Measurements from ENCODE around the gene LGALS1. TPM values are rescaled to one million over a fixed set of nuclear protein-coding genes. Genes with fewer than 3 reads are reported as not detected.
"Not testable (repeated sequence)": the region's sequence is repeated elsewhere in the genome, so short reads cannot be mapped to it uniquely, and the experiment has no call there.

The LGALS1 gene
- total RNA-seq, 2 experiments from 2014 or later = 522 to 663 TPM

DNA sequence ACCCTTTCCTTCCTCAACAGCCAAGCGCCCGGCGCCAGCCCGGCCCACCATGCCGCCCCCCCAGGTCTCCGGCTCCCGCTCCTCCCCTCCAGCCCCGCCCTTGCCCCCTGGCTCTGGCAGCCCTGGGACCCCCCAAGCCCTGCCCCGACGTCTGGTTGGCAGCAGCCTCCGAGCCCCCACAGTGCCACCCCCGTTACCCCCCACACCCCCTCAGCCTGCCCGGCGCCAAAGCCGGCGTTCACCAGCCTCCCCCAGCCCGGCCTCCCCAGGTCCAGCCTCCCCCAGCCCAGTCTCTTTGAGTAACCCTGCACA, 20.2 kb upstream of the LGALS1 start:
- Mint-ChIP-seq H3K4me3 (no peak overlapping the region), H3K4me1 (peaks cover 16% of the 10 kb centered on the region), H3K36me3 (ENCODE audit: low read depth) (peaks cover 20% of the 10 kb centered on the region), H3K27me3 (no peaks in the 10 kb centered on the region), H3K9me3 (ENCODE audit: low read depth) (no peaks in the 10 kb centered on the region), H3K27ac (no peak overlapping the region)
- ChIA-PET CTCF (interaction anchor here (5.2 to 8.6 kb wide), 3 partner anchors 11 to 17 kb away, joined by 20 to 98 read pairs (median 36); no protein-coding TSS in a partner anchor), POLR2A (no interaction called here)
- DNase-seq (no peak), ATAC-seq (no peak)
- intact Hi-C loops (cut with DNase I, micrococcal nuclease) = no loop called here

- ATAC-seq; intact Hi-C loops (cut with DNase I, micrococcal nuclease); H3K27me3 Mint-ChIP-seq; H3K4me3 Mint-ChIP-seq; H3K9me3 Mint-ChIP-seq (ENCODE audit: low read depth); POLR2A ChIA-PET; DNase-seq: not testable (repeated sequence)
- CTCF ChIA-PET = interaction anchor here (0.6 to 8.6 kb wide), 4 partner anchors 13 to 152 kb away, joined by 3 to 98 read pairs (median 20); no protein-coding TSS in a partner anchor
- Mint-ChIP-seq H3K27ac (peak overlapping the region; percentile 4), H3K36me3 (ENCODE audit: low read depth) (peaks cover 14% of the 10 kb centered on the region), H3K4me1 (peaks cover 30% of the 10 kb centered on the region)
Measured at GRCh38 chr22:37656583-37656982, 18.9 kb upstream of the LGALS1 start.

DNA sequence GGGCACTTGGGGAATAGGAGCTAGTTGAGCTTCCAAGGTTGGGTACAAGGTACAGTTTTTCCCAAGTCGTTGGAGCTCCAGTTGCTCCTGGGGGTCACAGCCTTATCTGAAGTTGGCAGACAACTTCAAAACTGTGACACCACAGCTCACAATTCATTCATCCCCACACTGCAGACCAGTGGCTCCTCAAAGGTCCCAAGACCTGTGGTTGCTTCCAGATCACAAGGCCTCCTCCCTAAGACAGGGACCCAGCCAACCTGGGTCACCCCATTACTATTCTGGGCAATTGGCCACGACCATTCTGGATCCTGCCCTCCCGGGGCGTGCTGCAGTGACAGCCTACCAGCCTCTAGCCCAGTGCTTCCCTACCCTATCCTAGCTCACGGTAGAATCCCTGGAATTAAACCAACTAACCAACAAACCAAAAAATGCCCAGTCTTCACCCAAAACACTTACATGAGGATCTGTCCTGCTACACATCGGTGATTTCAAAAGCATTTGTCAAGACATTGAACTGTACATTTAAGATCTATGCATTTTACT, 17.8 kb upstream of the LGALS1 start:
- no peaks in the 10 kb centered on the region for H3K27me3 Mint-ChIP-seq
- H3K36me3 Mint-ChIP-seq (ENCODE audit: low read depth) = peaks cover 7% of the 10 kb centered on the region
- peak overlapping the region; percentile 91 for H3K27ac Mint-ChIP-seq
- H3K4me1 Mint-ChIP-seq = peaks cover 31% of the 10 kb centered on the region
- intact Hi-C loops (cut with DNase I, micrococcal nuclease) = loop anchor here (1.0 to 2.0 kb wide), 11 partner anchors 15 to 296 kb away; partner anchors contain the start of genes C22orf23 (in 2 of the 2), NOL12 (in 2 of the 2), POLR2F (in 2 of the 2) and ANKRD54 (in 1 of the 2)
- ATAC-seq (no peak), DNase-seq (no peak)
- peak overlapping the region; percentile 76 for H3K4me3 Mint-ChIP-seq
- POLR2A ChIA-PET = interaction anchor here (0.6 to 2.6 kb wide), 13 partner anchors 11 to 150 kb away, joined by 3 to 16 read pairs (median 7); partner anchors contain the start of genes GCAT, GGA1 and LGALS1
- CTCF ChIA-PET = interaction anchor here (0.6 to 8.6 kb wide), 16 partner anchors 9 to 206 kb away, joined by 3 to 98 read pairs (median 4); partner anchors contain the start of genes ANKRD54, GGA1 and NOL12
- H3K9me3 Mint-ChIP-seq (ENCODE audit: low read depth) = no peaks in the 10 kb centered on the region

DNA sequence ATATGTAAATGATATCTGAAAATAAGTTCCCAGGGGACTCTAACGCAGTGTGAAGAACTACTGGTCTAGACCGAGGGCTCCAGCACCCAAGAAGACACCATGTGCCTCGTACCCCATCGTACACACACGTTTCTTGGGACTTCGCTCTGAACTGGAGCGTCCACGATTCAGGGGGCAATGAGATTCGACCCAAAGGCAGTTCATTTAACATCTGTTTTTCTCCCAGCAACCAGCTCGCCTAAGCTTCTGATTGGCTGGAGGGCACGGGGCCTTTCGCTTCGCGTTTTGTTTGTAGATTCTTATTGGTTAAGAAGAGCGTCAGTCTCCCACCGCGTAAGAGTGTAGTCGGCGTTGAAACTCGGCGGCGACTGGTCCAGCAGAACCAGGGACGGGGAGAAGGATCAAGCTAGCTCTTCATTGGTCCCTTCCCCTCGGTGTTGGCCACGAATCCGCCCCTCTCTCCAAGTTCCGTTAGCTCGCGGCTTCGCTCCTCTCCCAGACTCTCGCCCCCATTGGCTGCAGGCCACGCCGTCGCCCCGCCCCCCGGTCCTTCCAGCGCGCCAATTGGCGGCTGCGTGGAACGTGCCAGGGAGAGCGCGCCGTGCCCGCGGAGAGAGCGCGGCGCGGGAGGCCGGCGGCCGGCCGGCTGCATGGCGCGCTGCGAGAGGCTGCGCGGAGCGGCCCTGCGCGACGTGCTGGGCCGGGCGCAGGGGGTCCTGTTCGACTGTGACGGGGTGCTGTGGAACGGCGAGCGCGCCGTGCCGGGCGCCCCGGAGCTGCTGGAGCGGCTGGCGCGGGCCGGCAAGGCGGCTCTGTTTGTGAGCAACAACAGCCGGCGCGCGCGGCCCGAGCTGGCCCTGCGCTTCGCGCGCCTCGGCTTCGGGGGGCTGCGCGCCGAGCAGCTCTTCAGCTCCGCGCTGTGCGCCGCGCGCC, 17.0 kb upstream of the LGALS1 start, which contains the start of gene PDXP:
Gene PDXP (plus strand): TSS at position 591 of the 933 bp plus-strand sequence. CDS start 60 bp downstream, at position 651.
- ATAC-seq = peak; percentile 98
- peak; percentile 99 for DNase-seq
- peak within 1 kb of the TSS; percentile 91 for H3K27ac Mint-ChIP-seq
- intact Hi-C loops (cut with DNase I, micrococcal nuclease) = loop anchor here (1.0 to 2.0 kb wide), 11 partner anchors 16 to 295 kb away; partner anchors contain the start of genes C22orf23 (in 2 of the 2), NOL12 (in 2 of the 2), POLR2F (in 2 of the 2) and ANKRD54 (in 1 of the 2)
- H3K36me3 Mint-ChIP-seq (ENCODE audit: low read depth) = peaks cover 2% of the 10 kb centered on the region
- H3K9me3 Mint-ChIP-seq (ENCODE audit: low read depth) = no peaks in the 10 kb centered on the region
- CTCF ChIA-PET = interaction anchor here (0.6 to 8.6 kb wide), 19 partner anchors 9 to 254 kb away, joined by 3 to 98 read pairs (median 4); partner anchors contain the start of genes ANKRD54, GGA1 and NOL12
- peaks cover 31% of the 10 kb centered on the region for H3K4me1 Mint-ChIP-seq
- H3K4me3 Mint-ChIP-seq = peak within 1 kb of the TSS; percentile 86
- POLR2A ChIA-PET = interaction anchor here (0.5 to 2.6 kb wide), 16 partner anchors 10 to 186 kb away, joined by 3 to 16 read pairs (median 6); partner anchors contain the start of genes ANKRD54, GCAT, GGA1 and LGALS1
- H3K27me3 Mint-ChIP-seq = no peaks in the 10 kb centered on the region

DNA sequence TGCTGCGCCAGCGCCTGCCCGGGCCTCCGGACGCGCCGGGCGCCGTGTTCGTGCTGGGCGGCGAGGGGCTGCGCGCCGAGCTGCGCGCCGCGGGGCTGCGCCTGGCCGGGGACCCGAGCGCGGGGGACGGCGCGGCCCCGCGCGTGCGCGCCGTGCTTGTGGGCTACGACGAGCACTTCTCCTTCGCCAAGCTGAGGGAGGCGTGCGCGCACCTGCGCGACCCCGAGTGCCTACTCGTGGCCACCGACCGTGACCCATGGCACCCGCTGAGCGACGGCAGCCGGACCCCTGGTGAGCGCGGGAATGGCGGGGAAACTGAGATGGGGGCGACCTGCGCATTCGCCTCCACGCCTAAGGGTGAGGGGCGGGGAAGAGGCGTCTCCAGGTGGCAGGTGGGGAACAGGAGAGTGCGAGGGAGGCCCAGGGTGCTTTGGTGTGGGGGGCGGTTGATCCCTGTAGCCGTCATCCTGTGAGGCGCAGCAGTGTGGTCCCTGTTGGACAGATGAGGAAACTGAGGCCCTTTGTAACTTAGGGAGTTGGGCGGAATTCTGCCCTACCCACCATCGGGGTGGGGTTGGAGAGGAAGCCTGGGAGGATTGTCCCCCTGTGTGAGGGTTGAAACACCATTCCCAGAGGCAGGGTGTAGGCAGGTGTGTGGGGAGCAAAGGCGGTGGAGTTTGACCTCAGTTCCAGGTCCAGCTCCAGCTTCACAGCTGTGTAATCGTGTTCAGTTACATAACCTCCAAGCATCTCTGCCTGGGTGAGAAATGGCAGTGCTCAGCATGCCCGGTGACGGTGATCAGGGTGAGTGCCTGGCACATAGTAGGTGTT, 16.2 kb upstream of the LGALS1 start:
- ATAC-seq (no peak), DNase-seq (peak; percentile 49)
- peaks cover 31% of the 10 kb centered on the region for H3K4me1 Mint-ChIP-seq
- H3K27ac Mint-ChIP-seq = peak overlapping the region; percentile 59
- H3K4me3 Mint-ChIP-seq = peak overlapping the region; percentile 86
- POLR2A ChIA-PET = interaction anchor here (0.5 to 2.6 kb wide), 9 partner anchors 9 to 185 kb away, joined by 3 to 16 read pairs (median 6); partner anchors contain the start of genes ANKRD54, GCAT and GGA1
- peaks cover 2% of the 10 kb centered on the region for H3K36me3 Mint-ChIP-seq (ENCODE audit: low read depth)
- no peaks in the 10 kb centered on the region for H3K9me3 Mint-ChIP-seq (ENCODE audit: low read depth)
- H3K27me3 Mint-ChIP-seq = no peaks in the 10 kb centered on the region
- intact Hi-C loops (cut with DNase I, micrococcal nuclease) = loop anchor here in 1 of 2 experiments (2.0 kb wide), 1 partner anchor 16 kb away; no protein-coding TSS in a partner anchor
- CTCF ChIA-PET = interaction anchor here (0.7 to 8.6 kb wide), 12 partner anchors 12 to 542 kb away, joined by 3 to 98 read pairs (median 4); partner anchors contain the start of genes GGA1 and NOL12

DNA sequence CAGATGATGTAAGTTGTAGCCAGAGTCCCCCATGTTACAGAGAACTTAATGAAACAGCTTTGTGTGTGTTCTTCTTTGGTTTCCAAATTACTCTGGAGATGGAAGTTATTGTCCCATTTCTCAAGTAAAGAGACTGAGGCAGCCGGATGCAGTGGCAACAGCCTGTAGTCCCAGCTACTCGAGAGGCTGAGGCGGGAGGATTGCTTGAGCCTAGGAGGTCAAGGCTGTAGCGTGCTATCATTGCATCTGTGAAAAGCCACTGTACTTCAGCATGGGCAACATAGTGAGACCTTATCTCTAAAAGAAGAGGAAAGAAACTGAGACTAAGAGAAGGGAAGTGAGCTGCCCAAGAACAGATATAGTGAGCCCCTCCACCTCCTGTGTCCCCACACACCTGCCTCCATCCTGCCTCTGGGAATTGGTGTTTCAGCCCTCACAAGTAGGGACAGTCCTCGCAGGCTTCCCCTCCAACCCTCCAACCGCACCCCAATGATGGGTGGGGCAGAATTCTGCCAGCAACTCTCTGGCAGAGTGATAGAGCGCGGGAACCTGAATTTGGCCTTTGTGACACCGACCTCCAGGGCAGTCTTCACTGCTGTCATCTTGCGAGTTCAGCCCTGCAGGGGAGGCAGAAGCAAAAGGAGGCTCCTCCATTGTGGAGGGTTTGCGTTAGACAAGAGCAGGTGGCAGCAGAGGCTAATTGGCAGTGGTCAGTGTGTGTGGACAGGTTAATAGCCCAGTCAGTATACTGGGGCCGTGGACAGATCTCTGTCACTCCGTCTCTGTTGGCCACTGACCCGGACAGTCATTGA, 15.3 kb upstream of the LGALS1 start:
- ATAC-seq (no peak), DNase-seq (no peak)
- no peaks in the 10 kb centered on the region for H3K27me3 Mint-ChIP-seq
- peak overlapping the region; percentile 59 for H3K27ac Mint-ChIP-seq
- CTCF ChIA-PET = interaction anchor here (0.7 to 8.6 kb wide), 5 partner anchors 12 to 541 kb away, joined by 3 to 98 read pairs (median 36); no protein-coding TSS in a partner anchor
- no peaks in the 10 kb centered on the region for H3K9me3 Mint-ChIP-seq (ENCODE audit: low read depth)
- H3K4me1 Mint-ChIP-seq = peaks cover 31% of the 10 kb centered on the region
- peaks cover 2% of the 10 kb centered on the region for H3K36me3 Mint-ChIP-seq (ENCODE audit: low read depth)
- H3K4me3 Mint-ChIP-seq = peak overlapping the region; percentile 86
- POLR2A ChIA-PET = interaction anchor here (1.3 to 2.6 kb wide), 2 partner anchors 12 to 17 kb away, joined by 5 to 8 read pairs; no protein-coding TSS in a partner anchor
- intact Hi-C loops (cut with DNase I, micrococcal nuclease) = loop anchor here in 1 of 2 experiments (2.0 kb wide), 1 partner anchor 17 kb away; no protein-coding TSS in a partner anchor

- Mint-ChIP-seq H3K4me1 (peaks cover 31% of the 10 kb centered on the region), H3K27me3 (no peaks in the 10 kb centered on the region), H3K36me3 (ENCODE audit: low read depth) (peaks cover 2% of the 10 kb centered on the region), H3K9me3 (ENCODE audit: low read depth) (no peaks in the 10 kb centered on the region), H3K4me3 (peak overlapping the region; percentile 86), H3K27ac (no peak overlapping the region)
- CTCF ChIA-PET = interaction anchor here (1.0 to 8.6 kb wide), 6 partner anchors 17 to 68 kb away, joined by 4 to 98 read pairs (median 12); no protein-coding TSS in a partner anchor
- POLR2A ChIA-PET = interaction anchor here (1.2 to 1.3 kb wide), 2 partner anchors 18 kb away, joined by 5 to 6 read pairs; no protein-coding TSS in a partner anchor
- intact Hi-C loops (cut with DNase I, micrococcal nuclease) = no loop called here
- ATAC-seq (no peak), DNase-seq (no peak)
Measured at GRCh38 chr22:37660709-37661045, 14.8 kb upstream of the LGALS1 start.

DNA sequence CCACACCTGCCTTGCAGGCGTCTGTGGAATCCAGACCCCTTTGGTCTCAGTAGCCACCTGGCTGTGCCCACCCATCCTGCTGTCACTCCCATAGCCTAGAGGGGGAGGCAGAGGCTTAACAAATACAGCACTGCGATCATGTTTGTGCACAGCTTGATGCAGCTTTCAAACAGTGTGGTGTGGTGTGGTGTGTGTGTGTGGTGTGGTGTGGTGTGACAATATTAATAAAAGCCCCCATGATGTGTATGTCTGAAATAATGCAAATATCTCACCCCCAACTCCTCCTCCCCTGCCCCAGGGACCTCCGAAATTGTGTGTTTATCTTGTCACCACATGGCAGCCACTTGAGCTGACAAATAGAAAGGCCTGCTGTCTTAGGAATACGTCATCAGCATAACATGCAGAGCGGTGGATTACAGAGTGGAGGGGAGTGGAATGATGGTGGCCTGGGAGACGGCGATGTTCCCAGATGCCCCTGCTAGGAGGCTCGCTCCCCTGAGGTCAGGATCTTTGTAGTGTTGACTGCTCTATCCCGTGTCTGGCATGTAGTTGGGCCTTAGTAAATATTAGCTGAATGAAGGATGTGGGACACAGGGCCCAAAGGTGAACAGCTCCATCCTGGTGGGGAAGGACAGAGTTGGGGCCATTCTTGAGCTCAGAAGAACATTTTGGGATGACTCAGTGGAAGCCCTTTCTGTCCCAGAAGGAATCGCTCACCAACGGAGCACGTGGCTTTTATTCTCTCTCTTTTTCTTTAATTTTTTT, 14.1 kb upstream of the LGALS1 start:
- ATAC-seq (no peak), DNase-seq (no peak)
- ChIA-PET POLR2A (interaction anchor here (0.5 to 1.2 kb wide), 3 partner anchors 14 to 44 kb away, joined by 3 to 6 read pairs (median 3); partner anchors contain the start of gene LGALS1), CTCF (interaction anchor here (0.7 to 8.6 kb wide), 11 partner anchors 10 to 254 kb away, joined by 3 to 98 read pairs (median 4); partner anchors contain the start of genes LGALS1, NOL12 and SH3BP1)
- Mint-ChIP-seq H3K9me3 (ENCODE audit: low read depth) (no peaks in the 10 kb centered on the region), H3K4me3 (no peak overlapping the region), H3K4me1 (peaks cover 31% of the 10 kb centered on the region), H3K27me3 (no peaks in the 10 kb centered on the region), H3K27ac (peak overlapping the region; percentile 2), H3K36me3 (ENCODE audit: low read depth) (peaks cover 6% of the 10 kb centered on the region)
- intact Hi-C loops (cut with DNase I, micrococcal nuclease) = no loop called here

DNA sequence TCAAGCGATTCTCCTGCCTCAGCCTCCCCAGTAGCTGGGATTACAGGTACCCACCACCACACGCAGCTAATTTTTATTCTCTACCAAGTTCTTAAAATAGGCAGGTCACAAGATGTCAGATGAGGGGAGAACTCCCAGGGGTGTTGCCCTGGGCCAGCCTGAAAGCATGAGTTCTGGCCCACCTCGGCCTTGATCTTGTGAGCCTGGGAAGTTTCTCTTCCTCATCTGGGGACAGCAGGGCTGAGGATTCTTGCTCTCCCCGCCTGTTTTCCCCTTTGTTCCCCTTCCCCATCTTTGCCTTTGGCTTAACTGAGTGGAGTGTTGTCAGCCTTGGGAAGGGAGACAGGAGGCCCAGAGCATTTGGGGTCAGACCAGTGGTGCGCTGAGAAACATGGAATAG, 13.4 kb upstream of the LGALS1 start:
- H3K36me3 Mint-ChIP-seq (ENCODE audit: low read depth) = peaks cover 11% of the 10 kb centered on the region
- ATAC-seq (no peak), DNase-seq (no peak)
- H3K9me3 Mint-ChIP-seq (ENCODE audit: low read depth) = no peaks in the 10 kb centered on the region
- no peak overlapping the region for H3K27ac Mint-ChIP-seq
- no peak overlapping the region for H3K4me3 Mint-ChIP-seq
- peaks cover 31% of the 10 kb centered on the region for H3K4me1 Mint-ChIP-seq
- ChIA-PET CTCF (interaction anchor here (1.0 to 8.6 kb wide), 9 partner anchors 10 to 70 kb away, joined by 3 to 98 read pairs (median 4); partner anchors contain the start of genes LGALS1, NOL12 and SH3BP1), POLR2A (interaction anchor here (0.6 to 1.2 kb wide), 3 partner anchors 13 to 19 kb away, joined by 3 to 6 read pairs (median 6); partner anchors contain the start of gene LGALS1)
- intact Hi-C loops (cut with DNase I, micrococcal nuclease) = no loop called here
- H3K27me3 Mint-ChIP-seq = no peaks in the 10 kb centered on the region
